ENCODE measurements around the gene RDH11.
"Not testable (repeated sequence)": the region's sequence is repeated elsewhere in the genome, so short reads cannot be mapped to it uniquely, and the experiment has no call there.

RDH11 gene

DNA sequence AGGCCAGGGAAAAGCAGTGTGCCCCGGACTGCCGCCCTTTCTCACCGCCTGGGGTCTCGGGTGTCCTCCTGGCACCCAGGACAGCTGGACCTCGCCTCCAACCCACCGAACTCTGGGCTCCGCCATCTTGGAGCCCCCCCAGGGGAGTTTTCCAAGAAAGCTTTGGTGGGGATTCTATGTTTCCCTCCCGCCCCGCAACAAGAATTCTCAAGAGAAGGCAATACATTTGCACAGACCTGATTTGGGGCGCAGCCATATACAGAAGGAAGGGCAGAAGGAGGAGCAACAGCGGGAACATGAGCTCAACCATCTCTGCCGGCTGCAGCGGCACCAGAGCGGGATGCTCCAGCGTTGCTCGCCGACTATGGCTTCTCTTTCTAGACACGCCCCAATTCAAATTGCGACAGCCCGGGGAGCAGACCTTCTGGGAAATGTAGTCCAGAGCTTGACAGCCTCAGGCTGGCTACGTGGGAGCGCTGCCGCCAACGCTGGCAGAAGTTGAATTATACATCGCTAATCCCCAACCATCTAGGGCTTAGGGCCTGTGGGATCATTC, at the start of gene RDH11:
TSS of gene RDH11 (minus strand) at position 371 of the 556 bp plus-strand sequence. CDS start at position 310, 61 bp downstream.
- DNase-seq (ENCODE audit: low read depth, low spot score): peak; percentile 72

- no peak for DNase-seq (ENCODE audit: low read depth, low spot score)
These were observed 48.5 kb upstream of the RDH11 start for GRCh38 chr14:67744046-67744445.

DNA sequence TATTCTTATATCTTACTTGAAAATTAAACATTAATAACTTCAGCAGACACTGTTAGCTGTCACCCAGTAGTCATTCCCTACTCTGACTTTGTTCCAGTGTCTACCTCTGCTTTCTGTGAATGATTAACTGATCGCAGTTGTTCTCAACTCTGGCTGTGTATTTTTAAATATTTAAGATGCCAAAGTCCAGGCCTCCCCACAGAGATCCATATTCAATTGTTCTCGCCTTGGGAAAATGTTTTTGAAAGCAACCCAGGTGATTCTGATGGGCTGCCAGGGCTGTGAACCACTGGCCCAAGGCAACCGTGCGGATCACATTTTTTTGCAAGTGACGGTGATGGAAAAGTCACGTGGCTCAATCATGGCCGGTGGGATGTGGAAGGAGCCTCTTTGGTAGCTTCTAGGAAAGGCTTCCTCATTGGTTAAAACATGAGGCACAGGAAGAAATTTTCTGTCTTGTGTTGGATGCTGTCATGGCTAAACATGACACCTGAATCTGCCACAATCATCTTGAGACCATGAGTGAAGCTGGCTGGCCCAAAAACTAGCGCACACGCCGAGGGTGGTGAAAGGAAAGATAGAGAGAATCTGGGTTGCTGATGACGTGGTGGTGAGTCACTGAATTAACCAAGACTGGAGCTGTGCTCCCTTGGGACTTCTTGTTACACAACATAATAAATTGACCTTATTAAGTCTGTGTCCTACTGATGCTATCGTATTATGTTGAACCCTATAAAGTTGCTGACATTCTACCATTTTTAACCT, 43.4 kb upstream of the RDH11 start:
- DNase-seq (ENCODE audit: low read depth, low spot score): peak; percentile 62

DNA sequence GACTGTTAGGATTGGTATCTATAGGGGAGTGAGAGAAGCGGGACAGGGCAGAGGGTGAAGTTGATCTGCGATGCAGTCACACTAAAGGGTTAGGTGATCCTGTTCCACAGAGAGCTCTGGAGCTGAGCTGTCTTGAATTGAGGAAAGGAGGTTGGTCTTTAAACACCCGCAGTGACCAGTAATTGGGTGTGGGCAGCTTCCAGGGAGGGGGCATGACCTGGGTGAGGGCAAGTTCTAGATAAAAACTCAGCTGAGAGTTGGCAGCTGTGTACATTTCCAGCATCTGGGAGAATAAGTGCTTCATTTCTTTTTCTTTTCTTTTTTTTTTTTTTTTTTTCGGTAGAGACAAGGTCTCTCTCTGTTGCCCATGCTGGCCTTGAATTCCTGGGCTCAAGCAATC, 41.2 kb upstream of the RDH11 start:
- DNase-seq (ENCODE audit: low read depth, low spot score): no peak

DNA sequence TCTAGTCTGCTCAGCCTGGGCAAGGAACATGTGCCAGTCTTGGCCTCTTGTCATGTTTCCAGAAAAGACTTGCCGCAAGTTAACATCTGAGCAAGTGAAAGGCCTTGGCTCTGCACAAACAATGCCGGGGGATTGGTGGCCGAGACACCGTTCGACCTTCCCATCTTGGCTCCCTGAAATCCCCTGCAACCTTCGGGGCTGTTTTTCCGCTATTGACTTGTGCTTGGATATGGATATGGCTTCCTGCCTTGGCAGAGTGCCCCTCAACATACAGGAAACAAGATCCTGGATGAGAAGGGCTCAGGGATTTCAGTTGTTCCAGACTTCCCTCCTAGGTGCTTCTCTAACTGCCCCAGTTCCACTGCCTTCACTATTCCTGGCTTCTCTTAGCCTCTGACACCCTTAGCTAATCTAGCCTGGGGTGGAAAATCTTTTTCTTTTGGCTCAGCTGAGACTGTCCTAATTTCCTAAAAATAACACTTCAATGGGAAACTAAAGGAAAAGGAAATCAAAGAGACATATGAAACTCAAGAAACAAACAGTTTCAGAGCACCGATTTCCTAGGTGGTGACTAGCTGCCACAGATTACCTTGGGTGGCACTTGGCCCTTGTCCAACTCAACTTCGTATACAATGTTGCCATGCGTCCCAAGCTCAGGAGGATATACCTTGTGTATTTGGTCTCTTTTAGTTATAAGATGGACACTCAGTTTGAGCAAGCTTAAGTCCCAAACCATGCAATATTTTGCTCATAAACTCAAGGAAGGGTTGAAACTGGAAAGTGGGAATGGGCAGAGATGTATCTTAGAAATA, 40.0 kb upstream of the RDH11 start:
- DNase-seq (ENCODE audit: low read depth, low spot score): no peak

DNA sequence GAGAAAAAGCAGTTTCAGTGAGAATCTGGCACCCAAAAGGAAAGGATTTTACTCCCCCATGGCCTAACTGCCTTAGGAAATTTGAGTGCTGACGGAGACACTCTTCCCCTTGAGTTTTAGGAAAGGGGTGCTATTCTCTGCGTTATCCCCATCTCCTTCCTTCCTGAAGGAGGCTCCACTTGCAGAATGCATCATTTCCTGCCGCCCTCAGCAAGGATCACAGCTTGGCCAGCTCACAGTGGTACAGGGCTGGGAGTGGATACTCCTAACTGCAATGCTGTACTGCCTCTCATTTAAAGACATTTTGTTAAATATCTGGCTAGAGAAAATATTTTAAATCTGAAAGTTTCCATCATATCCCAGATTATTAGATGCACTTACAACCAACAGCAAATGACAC, 39.1 kb upstream of the RDH11 start:
- no peak for DNase-seq (ENCODE audit: low read depth, low spot score)

GRCh38 chr14:67733616-67734015, 38.1 kb upstream of the RDH11 start:
- DNase-seq (ENCODE audit: low read depth, low spot score): no peak

- DNase-seq (ENCODE audit: low read depth, low spot score): no peak
These were observed 33.7 kb upstream of the RDH11 start for GRCh38 chr14:67729072-67729885.

DNA sequence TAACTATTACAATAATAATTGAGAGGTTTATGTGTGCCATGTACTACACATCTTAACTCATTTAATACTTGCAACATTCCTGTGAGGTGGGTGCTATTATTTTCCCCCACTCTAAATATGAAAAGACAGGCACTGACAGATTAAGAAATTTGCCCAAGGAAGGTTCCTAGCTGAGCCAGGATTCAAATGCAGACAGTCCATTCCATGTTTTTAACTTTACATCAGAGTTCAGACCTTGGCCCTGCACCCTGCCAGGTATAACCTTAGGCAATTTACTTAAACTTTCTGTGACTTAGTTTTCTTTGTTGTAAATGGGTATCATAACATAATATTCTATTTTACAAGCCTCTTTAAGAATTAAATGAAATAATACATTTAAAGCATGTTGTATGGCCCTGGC, 32.7 kb upstream of the RDH11 start:
- no peak for DNase-seq (ENCODE audit: low read depth, low spot score)

GRCh38 chr14:67727361-67727760, 31.8 kb upstream of the RDH11 start:
- DNase-seq (ENCODE audit: low read depth, low spot score): no peak

- no peak for DNase-seq (ENCODE audit: low read depth, low spot score)
These were observed 29.6 kb upstream of the RDH11 start for GRCh38 chr14:67725171-67725570.

DNA sequence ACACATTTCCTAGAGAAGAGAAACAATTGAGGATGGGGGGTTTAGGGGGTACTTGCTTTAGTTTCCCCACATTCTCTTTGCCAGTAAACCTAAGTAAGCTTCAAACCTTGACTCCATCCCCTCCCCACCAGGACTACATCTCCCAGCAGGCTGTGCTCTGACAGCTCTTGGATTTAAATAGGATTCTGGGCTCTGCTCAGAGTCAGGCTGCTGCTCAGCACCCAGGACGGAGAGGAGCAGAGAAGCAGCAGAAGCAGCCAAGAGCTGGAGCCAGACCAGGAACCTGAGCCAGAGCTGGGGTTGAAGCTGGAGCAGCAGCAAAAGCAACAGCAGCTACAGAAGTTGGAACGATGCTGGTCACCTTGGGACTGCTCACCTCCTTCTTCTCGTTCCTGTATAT, 26.7 kb upstream of the RDH11 start:
- DNase-seq (ENCODE audit: low read depth, low spot score): no peak

GRCh38 chr14:67721875-67722274, 26.3 kb upstream of the RDH11 start:
- DNase-seq (ENCODE audit: low read depth, low spot score): no peak

DNA sequence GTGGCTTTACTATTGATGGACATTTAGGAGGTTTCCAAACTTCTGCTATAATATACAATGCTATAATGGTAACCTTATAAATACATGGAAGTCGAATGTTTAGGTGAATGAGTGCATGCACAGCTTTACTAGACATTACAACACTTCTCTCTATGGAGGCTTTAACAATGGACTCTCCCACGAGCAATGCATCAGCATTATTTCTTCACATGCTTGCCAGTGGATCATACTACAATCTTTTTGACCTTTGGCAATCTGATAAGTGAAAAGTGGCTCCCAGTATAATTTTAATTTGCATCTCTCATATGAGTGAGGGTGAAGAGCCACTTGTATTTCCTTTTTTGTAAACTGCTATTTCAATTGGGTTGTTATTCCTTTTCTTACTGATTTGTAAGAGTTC, 24.3 kb upstream of the RDH11 start:
- no peak for DNase-seq (ENCODE audit: low read depth, low spot score)

DNA sequence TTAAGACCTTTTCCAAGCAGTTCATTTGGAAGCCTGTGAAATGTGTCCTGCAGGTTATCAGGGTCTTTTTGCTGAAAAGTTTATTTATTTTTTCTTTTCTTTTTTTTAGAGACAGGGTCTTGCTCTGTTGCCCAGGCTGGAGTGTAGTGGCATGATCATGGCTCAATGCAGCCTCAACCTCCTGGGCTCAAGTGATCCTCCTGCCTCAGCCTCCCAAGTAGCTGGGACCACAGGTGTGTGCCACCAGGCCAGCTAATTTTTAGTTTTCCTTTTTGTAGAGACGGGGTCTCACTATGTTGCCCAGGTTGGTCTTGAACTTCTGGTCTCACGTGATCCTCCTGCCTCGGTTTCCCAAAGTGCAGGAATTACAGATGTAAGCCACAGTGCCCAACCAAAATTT, 23.8 kb upstream of the RDH11 start:
- DNase-seq (ENCODE audit: low read depth, low spot score): not testable (repeated sequence)

DNA sequence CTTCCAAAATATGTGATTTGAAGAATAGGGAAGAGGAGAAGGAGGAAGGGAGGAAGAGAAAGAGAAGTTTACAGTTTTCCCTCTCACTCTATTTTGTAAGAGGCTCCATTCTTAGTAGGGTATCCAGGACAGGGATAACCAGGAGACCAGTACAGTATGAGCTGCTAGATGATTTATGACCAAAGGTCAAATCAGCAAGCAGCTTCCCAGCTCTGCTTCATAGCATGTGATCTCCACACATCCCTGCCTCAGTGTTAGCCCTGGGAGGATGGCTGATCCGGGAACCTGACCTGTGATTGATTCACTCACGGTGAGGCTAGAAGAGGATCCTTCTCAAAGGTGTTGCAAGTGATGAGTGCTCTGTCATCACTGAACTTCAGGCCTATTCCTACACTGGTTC, 22.7 kb upstream of the RDH11 start:
- DNase-seq (ENCODE audit: low read depth, low spot score): no peak

DNA sequence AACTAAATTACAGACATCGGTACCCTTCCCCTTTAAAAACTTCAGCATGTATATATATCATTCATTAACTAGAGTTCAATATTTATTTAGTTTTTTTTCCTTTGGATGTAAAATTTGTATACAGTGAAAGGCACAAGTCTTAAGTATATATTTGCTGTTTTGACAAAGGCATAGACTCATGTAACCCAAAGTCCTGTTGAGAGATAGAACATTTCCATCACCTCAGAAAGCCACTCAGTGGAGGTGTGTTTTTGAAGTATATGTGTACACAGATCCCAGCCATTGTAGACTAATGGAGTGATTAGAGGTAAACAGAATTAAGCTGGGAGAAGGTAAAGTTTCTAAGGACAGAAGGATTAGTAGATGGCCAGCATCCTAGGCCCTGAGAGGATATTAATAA, 21.5 kb upstream of the RDH11 start:
- DNase-seq (ENCODE audit: low read depth, low spot score): no peak

DNA sequence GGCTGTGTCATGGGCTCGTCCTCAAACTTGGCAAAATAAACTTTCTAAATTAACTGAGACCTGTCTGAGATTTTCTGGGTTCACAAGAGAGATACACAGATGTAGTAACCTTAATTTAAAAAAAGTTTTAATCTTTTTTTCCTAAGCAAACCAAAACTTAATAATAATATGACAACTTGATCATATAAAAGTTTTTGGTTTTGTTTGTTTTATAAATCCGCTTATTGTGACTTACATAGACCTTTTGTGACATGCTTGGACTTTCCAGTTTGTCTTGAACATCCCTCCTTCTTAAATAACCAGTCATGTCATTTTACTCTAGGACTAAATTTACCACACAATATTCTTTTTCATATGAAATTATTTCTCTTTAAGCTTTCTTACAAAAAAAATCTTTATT, 14.6 kb upstream of the RDH11 start:
- DNase-seq (ENCODE audit: low read depth, low spot score): no peak

- not testable (repeated sequence) for DNase-seq (ENCODE audit: low read depth, low spot score)
These were observed 14.2 kb upstream of the RDH11 start for GRCh38 chr14:67709796-67710195.

DNA sequence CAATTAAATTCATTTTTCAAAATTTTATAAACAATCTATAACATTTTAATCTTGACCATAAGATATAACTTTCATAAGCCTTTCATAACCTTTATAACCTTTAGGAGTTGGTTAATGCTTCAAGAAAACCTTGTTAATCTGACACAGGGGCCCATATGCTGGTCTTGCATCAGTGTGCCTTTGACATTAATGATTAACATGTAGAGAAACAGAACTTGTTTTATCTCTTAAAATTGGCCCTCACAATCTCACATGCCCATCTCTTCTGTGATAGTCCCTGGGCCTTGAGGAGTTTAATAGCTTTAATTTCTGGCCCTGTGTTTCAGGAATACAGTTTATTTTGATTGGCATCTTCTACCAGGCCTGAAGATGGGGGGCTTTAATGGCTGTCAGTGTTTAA, 13.8 kb upstream of the RDH11 start:
- DNase-seq (ENCODE audit: low read depth, low spot score): not testable (repeated sequence)

GRCh38 chr14:67705211-67705610, 9.6 kb upstream of the RDH11 start:
- no peak for DNase-seq (ENCODE audit: low read depth, low spot score)

Measured in smooth muscle cell of the brain vasculature (primary cell).